Stimulated activated CD8-positive, alpha-beta memory T cell treated with anti-CD3 and anti-CD28 coated beads, Interleukin-15, amount 100 ng/mL, for 4 hours (primary cell): ENCODE data around the gene GSG1L.

ENCODE experiments used
- DNase-seq, 2 donors: peaks; one replicate each; pipeline ENCODE4 v3.0.0-alpha.2; 2020; ENCODE audit warnings: low read depth in 2 of 2

The GSG1L gene

GRCh38 chr16:28062847-28063521 lies 530 bp downstream of the GSG1L start:
- DNase-seq, result no peak

DNA sequence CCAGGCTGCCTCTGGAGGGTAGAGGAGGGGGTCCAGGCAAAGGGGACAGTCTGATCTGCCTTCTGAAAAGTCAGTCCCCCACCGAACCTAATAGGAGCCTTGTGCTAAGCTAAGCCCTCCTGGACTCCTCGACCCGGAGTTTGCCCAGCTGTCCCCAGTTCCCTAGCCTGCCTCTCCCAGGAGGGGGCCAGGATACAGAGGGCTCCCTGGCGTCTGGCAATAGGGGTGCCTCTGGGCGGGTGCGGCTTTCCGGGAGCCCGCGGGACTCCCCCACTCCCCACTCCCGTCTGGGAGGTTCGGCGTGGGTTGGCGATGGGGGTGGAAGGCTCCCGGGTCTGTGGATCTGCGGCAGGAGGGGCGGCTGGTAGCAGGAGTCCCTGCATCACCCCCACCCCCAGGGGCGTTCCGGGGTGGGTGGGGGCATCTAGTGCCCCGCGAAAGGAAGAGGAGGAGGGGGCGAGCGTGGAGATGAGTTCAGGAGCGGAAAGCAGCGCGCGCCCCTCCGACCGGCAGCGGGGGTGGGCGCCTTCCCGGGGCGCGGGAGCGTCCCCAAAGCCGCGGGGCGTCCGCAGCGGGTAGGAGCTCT lies 1.2 kb downstream of the GSG1L start:
- DNase-seq, result no peak

- no peak for DNase-seq
Measured at GRCh38 chr16:28061352-28062101, 2.0 kb downstream of the GSG1L start.

- no peak for DNase-seq
Measured at GRCh38 chr16:28059841-28060575, 3.5 kb downstream of the GSG1L start.

DNA sequence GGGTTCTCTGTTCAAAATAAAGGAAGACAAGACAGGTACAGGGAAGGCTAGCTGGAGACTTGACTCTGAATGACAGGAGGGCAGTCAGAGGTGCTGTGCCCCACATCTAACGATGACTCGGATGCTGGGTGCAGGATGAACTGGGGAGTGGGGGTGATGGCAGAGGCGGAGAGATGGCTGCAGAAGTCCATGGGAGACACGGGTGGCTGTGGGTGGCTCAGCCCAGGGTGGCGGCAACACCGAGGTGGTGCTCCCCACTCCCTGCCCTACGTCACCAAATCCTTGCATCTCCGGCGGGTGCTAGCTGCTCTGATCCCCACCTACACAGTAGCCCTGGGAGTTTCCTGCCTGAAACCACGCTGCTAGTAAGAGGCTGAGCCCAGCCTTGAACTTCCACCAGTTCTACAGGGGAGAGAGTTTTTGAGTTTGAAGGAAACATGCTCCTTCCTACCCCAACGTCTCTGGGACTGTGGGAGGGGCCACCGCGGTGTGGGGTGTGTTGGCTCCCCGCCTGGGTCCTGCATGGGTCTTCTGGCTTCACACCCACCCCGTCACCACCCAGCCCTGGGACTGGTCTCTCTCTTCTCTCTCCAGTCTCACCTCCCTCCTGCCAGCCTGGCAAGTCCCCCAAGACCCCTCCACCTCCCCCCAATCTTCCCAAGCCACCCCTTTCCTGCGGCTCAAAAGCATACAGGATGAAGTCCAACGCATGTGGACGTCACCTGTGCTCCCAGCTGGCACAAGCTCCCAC lies 4.5 kb downstream of the GSG1L start:
- no peak for DNase-seq

DNA sequence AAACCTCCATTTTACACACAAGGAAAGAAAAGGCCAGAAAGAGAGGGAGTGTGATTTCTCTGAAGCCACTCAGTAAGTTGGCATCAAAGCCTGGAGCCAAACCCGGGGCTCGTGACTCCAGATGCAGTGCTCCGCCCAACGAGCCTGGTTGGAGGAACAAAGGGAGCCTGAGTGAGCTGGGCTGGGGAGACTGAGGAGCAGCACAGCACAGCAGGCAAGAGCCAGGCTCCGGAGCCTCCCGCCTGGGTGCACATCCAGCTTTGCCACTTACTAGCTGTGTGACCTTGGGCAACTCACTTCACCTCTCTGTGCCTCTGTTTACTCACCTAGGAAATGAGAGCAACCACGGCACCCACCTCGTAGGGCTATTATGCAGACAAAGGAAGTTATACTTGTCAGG lies 5.6 kb downstream of the GSG1L start:
- no peak for DNase-seq

GRCh38 chr16:28053461-28053860 lies 10.1 kb downstream of the GSG1L start:
- no peak for DNase-seq

GRCh38 chr16:28052274-28053128 lies 11.0 kb downstream of the GSG1L start:
- DNase-seq, result no peak

- DNase-seq, result no peak
Measured at GRCh38 chr16:28051486-28051885, 12.0 kb downstream of the GSG1L start.

DNA sequence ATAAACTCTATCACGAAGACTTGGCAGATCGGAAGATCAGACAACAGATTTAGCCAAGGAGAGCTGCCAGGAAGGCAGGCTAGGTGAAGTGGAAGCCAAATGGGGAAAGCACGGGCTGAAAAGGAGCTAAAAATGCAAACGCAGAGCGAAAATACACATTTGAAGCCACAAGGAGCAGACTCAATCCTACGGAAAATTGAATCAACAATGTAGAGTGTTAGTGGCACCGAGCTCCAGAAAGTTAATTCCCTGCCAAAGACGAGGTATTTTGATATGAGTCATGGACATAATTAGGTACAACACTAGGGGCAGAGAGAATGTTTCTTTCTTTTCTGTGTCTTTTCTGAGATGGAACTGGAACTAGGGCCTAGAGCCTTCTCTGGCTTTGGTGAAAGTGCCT lies 20.7 kb downstream of the GSG1L start:
- DNase-seq, result no peak

DNA sequence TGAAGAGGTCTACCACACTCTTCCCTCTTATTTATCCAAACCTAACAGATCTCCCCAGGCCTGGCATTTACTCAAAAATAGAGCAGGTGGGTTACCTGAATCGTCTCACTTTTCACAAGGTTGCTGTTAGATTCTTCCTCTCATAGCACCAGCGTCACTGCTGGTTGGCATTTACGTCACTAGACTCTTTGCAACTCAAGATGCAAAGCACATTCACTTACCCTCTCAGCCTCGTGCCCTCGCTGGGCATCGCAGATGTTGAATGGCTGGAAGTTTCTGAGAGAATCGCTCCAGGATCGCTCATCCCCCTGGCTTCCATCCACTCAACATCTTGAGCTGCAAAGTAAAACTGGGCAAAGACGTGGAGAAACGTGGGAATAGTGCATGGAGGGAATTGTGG lies 21.9 kb downstream of the GSG1L start:
- no peak for DNase-seq

GRCh38 chr16:28040039-28040438 lies 23.5 kb downstream of the GSG1L start:
- no peak for DNase-seq

DNA sequence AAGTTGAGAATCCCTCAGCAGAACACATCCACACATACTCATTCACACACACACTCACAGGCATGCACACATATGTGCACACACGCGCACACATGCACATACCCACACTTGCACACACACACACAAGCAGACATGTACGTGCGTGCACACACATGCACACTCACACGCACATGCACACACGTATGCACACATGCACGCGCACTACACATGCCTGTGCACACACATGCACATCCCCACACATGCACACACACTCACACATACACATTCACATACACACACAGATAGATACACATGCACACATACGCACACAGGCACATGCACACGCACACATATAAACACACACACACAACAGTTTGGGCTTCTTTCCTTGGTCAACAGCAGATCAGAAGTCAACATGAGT lies 24.0 kb downstream of the GSG1L start:
- no peak for DNase-seq

- no peak for DNase-seq
Measured at GRCh38 chr16:28038409-28038808, 25.1 kb downstream of the GSG1L start.

DNA sequence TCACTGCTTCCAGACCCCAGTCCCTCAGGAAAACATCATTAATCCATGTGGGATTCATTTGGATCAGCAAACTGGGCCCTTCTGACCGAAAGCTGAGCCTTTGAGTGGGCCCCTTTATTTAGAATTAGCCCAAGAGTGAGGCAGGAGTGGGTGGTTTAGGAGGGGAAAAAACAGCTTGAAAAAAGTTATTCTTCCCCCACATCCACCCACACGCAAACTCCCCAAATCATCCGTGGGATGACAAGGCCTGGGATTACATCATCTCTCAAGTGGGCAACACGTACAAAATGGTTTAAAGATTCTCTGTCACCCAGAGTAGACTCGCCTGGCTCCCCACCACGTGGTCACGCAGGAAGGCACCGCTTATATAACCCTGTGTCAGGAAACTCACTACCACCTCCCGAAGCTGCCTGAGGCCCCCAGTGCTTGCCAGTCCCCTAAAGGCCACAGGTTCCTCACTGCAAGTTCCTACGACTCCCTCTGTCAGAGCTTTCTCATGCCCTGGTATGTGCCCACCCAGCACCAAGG lies 27.6 kb downstream of the GSG1L start:
- no peak for DNase-seq

DNA sequence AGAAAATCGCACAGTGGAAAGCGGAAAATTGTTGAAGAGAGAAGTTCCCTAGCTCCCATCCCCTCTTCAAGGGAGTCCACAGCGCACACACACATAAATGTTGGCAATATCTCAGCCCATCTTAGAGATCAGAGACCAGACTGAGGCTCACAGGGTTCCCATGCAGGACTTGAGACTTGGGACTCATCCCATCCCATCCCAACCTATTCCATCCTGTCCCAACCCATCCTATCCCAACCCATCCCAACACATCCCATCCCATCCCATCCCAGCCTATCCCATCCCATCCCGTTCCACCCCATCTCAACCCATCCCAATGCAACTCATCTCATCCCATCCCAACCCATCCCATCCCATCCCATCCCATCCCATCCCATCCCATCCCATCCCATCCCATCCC lies 29.6 kb downstream of the GSG1L start:
- DNase-seq, result no peak

- DNase-seq, result no peak
Measured at GRCh38 chr16:28029387-28030002, 34.0 kb downstream of the GSG1L start.

- DNase-seq, result no peak
Measured at GRCh38 chr16:28027055-28027454, 36.5 kb downstream of the GSG1L start.

GRCh38 chr16:28025631-28026030 lies 37.9 kb downstream of the GSG1L start:
- no peak for DNase-seq

- no peak for DNase-seq
Measured at GRCh38 chr16:28019218-28019617, 44.3 kb downstream of the GSG1L start.
